ENCODE results near the gene LRRC49. TPM values are rescaled to one million over a fixed set of nuclear protein-coding genes. Genes with fewer than 3 reads are reported as not detected.
A peak's percentile ranks its signal among the peaks of the same experiment; 100 is the strongest.

Gene LRRC49
- total and polyA plus RNA-seq, 4 donors, result 3.0 to 24.3 (median 7.4) TPM

- no peaks in the 10 kb centered on the region for H3K9me3 ChIP-seq (ENCODE audit: control insufficient read depth in 4 of 4, insufficient read depth in 3 of 4, low read length in 3 of 4)
- no peaks in the 10 kb centered on the region for H3K36me3 ChIP-seq (ENCODE audit: control insufficient read depth in 4 of 4, insufficient read depth in 4 of 4, low read length in 4 of 4)
- no peak overlapping the region for H3K9ac ChIP-seq (ENCODE audit: insufficient read depth in 1 of 2, low read length in 2 of 2)
- H3K27me3 ChIP-seq (ENCODE audit: control insufficient read depth in 3 of 3, insufficient read depth in 3 of 3, low read length in 2 of 3), result no peaks in the 10 kb centered on the region
- H3K4me1 ChIP-seq (ENCODE audit: control insufficient read depth in 5 of 5, insufficient read depth in 5 of 5, low read length in 5 of 5), result peaks cover 0 to 2% (median 0%) of the 10 kb centered on the region in 5 donors
- DNase-seq (no peak), ATAC-seq (ENCODE audit: insufficient read depth, low FRiP score) (no peak)
- 93 to 94% methylated on average over 6 of the region's 6 CpGs for WGBS, 2 donors
- TF ChIP-seq CTCF (IDR thresholded peaks at IDR 0.05; ENCODE audit: control extremely low read depth, extremely low read depth), result no peak
- no peak overlapping the region for H3K27ac ChIP-seq (ENCODE audit: low read depth in 1 of 2, low read length in 1 of 2)
- no peak overlapping the region for H3K4me3 ChIP-seq
Measured at GRCh38 chr15:71072423-71072822, 179.8 kb downstream of the LRRC49 start.

GRCh38 chr15:71078506-71079207 is 186.0 kb downstream of the LRRC49 start:
- no peak overlapping the region for H3K9ac ChIP-seq (ENCODE audit: insufficient read depth in 1 of 2, low read length in 2 of 2)
- WGBS, 2 donors, result 75 to 80% methylated on average over 6 of the region's 6 CpGs

GRCh38 chr15:71079208-71080044 is 186.8 kb downstream of the LRRC49 start:
- WGBS, 2 donors, result 42 to 54% methylated on average over 6 of the region's 6 CpGs
- Histone ChIP-seq H3K27ac (ENCODE audit: low read depth in 1 of 2, low read length in 1 of 2) (no peak overlapping the region), H3K4me3 (no peak overlapping the region), H3K36me3 (ENCODE audit: control insufficient read depth in 4 of 4, insufficient read depth in 4 of 4, low read length in 4 of 4) (no peaks in the 10 kb centered on the region), H3K27me3 (ENCODE audit: control insufficient read depth in 3 of 3, insufficient read depth in 3 of 3, low read length in 2 of 3) (no peaks in the 10 kb centered on the region), H3K4me1 (ENCODE audit: control insufficient read depth in 5 of 5, insufficient read depth in 5 of 5, low read length in 5 of 5) (peaks cover 0 to 6% (median 3%) of the 10 kb centered on the region in 5 donors), H3K9me3 (ENCODE audit: control insufficient read depth in 4 of 4, insufficient read depth in 3 of 4, low read length in 3 of 4) (no peaks in the 10 kb centered on the region), H3K9ac (ENCODE audit: insufficient read depth in 1 of 2, low read length in 2 of 2) (no peak overlapping the region)
- DNase-seq (peak in 1 of 3 donors; percentile 36), ATAC-seq (ENCODE audit: insufficient read depth, low FRiP score) (no peak)
- no peak for TF ChIP-seq CTCF (IDR thresholded peaks at IDR 0.05; ENCODE audit: control extremely low read depth, extremely low read depth)

More at GRCh38 chr15:71078506-71079207, 186.0 kb downstream of the LRRC49 start:
- no peak for TF ChIP-seq CTCF (IDR thresholded peaks at IDR 0.05; ENCODE audit: control extremely low read depth, extremely low read depth)
- DNase-seq (no peak), ATAC-seq (ENCODE audit: insufficient read depth, low FRiP score) (no peak)
- Histone ChIP-seq H3K4me3 (no peak overlapping the region), H3K36me3 (ENCODE audit: control insufficient read depth in 4 of 4, insufficient read depth in 4 of 4, low read length in 4 of 4) (no peaks in the 10 kb centered on the region), H3K9me3 (ENCODE audit: control insufficient read depth in 4 of 4, insufficient read depth in 3 of 4, low read length in 3 of 4) (no peaks in the 10 kb centered on the region), H3K27ac (ENCODE audit: low read depth in 1 of 2, low read length in 1 of 2) (no peak overlapping the region), H3K4me1 (ENCODE audit: control insufficient read depth in 5 of 5, insufficient read depth in 5 of 5, low read length in 5 of 5) (peaks cover 0 to 3% (median 3%) of the 10 kb centered on the region in 5 donors), H3K27me3 (ENCODE audit: control insufficient read depth in 3 of 3, insufficient read depth in 3 of 3, low read length in 2 of 3) (no peaks in the 10 kb centered on the region)

Data from lung (tissue), 12 donors.